MM.1S (cell line): ENCODE measurements around the gene MYLK4.

Source experiments
- DNase-seq: peaks from one replicate; pipeline ENCODE4 v3.0.0-alpha.2; 2015
- H2AFZ ChIP-seq: fragments of 300-600 bp; sonication (generic); 2 replicates; pipeline ENCODE4 v1.6.0; 2016; ENCODE audit warnings: antibody characterized with exemption, low read length
- H3F3A ChIP-seq: fragments of 300-600 bp; sonication (generic); 2 replicates; pipeline ENCODE4 v1.6.1; 2016; ENCODE audit warnings: mild to moderate bottlenecking, antibody characterized with exemption, low read length, moderate library complexity, mixed read lengths; ENCODE audit not compliant: insufficient read depth
- H3K27ac ChIP-seq: fragments of 300-600 bp; sonication (generic); 2 replicates; pipeline ENCODE4 v1.5.1; 2016; ENCODE audit warnings: mild to moderate bottlenecking, low read length
- H3K27me3 ChIP-seq: fragments of 300-600 bp; sonication (generic); replicated peaks from 2 replicates; pipeline ENCODE4 v1.6.0; 2016; ENCODE audit warnings: low read length; ENCODE audit not compliant: insufficient read depth
- H3K36me3 ChIP-seq: fragments of 300-600 bp; sonication (generic); replicated peaks from 2 replicates; pipeline ENCODE4 v1.6.1; 2016; ENCODE audit warnings: mild to moderate bottlenecking, low read length, mixed read lengths; ENCODE audit not compliant: insufficient read depth
- H3K4me1 ChIP-seq: fragments of 300-600 bp; sonication (generic); 2 replicates; pipeline ENCODE4 v1.6.1; 2016; ENCODE audit warnings: low read length, mixed read lengths
- H3K4me2 ChIP-seq: fragments of 300-600 bp; sonication (generic); 2 replicates; pipeline ENCODE4 v1.6.0; 2016; ENCODE audit warnings: low read depth, low read length
- H3K4me3 ChIP-seq: fragments of 300-600 bp; sonication (generic); 2 replicates; pipeline ENCODE4 v1.5.1; 2016; ENCODE audit warnings: low read length, mixed read lengths
- H3K79me2 ChIP-seq: fragments of 300-600 bp; sonication (generic); 2 replicates; pipeline ENCODE4 v1.6.1; 2016; ENCODE audit warnings: mixed run types, low read length, mixed read lengths
- H3K9ac ChIP-seq: fragments of 300-600 bp; sonication (generic); 2 replicates; pipeline ENCODE4 v1.6.1; 2016; ENCODE audit warnings: low read length, mixed read lengths
- H3K9me2 ChIP-seq: fragments of 300-600 bp; sonication (generic); replicated peaks from 2 replicates; pipeline ENCODE4 v1.6.1; 2016; ENCODE audit warnings: mild to moderate bottlenecking, low read length, mixed read lengths; ENCODE audit not compliant: insufficient read depth
- H3K9me3 ChIP-seq: fragments of 300-600 bp; sonication (generic); replicated peaks from 2 replicates; pipeline ENCODE4 v1.6.1; 2016; ENCODE audit warnings: mild to moderate bottlenecking, low read length, mixed read lengths; ENCODE audit not compliant: insufficient read depth
- H4K20me1 ChIP-seq: fragments of 300-600 bp; sonication (generic); 2 replicates; pipeline ENCODE4 v1.6.1; 2016; ENCODE audit warnings: mild to moderate bottlenecking, low read length, moderate library complexity, mixed read lengths; ENCODE audit not compliant: insufficient read depth
- EZH2 ChIP-seq: fragments of 300-600 bp; sonication (generic); optimal IDR thresholded peaks from 2 replicates; pipeline ENCODE3; 2017; ENCODE audit warnings: low read depth, mild to moderate bottlenecking, antibody characterized with exemption, low read length, mixed read lengths
- EZH2phosphoT487 ChIP-seq: fragments of 300-600 bp; sonication (generic); IDR thresholded peaks from 2 replicates; pipeline ENCODE4 v1.6.1; 2018; ENCODE audit warnings: antibody characterized with exemption, low read length
- TF ChIP-seq, protein P1 (sequence below): fragments of 300-600 bp; sonication (generic); IDR thresholded peaks from 2 replicates; pipeline ENCODE4 v1.5.1; 2016; ENCODE audit warnings: antibody characterized with exemption, low read length, mixed read lengths

The MYLK4 gene

DNA sequence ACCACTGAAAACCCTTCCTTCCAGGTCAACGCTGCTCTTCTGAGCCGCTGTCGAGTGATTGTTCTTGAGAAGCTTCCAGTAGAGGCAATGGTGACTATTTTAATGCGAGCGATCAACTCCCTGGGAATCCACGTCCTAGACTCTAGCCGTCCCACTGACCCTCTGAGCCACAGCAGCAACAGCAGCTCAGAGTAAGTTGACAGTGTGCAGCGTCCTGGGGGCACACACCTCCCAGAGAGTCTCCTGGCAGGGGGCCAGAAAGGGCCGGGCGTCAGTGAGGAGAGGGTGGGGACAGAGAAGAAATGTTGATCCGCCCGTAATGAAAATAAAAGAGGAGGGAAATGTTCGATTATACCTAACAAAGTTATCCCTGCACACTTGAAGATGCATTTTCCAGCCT is 19.4 kb upstream of the MYLK4 start:
- H3K9me3 ChIP-seq: no peaks in the 10 kb centered on the region
- no peak overlapping the region for H3K4me2 ChIP-seq
- H3K9ac ChIP-seq: no peak overlapping the region
- H2AFZ ChIP-seq: no peak overlapping the region
- H3K27ac ChIP-seq: no peak overlapping the region
- DNase-seq: no peak
- H3K9me2 ChIP-seq: no peaks in the 10 kb centered on the region
- H4K20me1 ChIP-seq: peaks cover 6% of the 10 kb centered on the region; the same call in 1 of the 2 replicates
- peaks cover 21% of the 10 kb centered on the region for H3K4me1 ChIP-seq
- no peak overlapping the region for H3K4me3 ChIP-seq
- H3K27me3 ChIP-seq: no peaks in the 10 kb centered on the region
- TF ChIP-seq, protein P1, sequence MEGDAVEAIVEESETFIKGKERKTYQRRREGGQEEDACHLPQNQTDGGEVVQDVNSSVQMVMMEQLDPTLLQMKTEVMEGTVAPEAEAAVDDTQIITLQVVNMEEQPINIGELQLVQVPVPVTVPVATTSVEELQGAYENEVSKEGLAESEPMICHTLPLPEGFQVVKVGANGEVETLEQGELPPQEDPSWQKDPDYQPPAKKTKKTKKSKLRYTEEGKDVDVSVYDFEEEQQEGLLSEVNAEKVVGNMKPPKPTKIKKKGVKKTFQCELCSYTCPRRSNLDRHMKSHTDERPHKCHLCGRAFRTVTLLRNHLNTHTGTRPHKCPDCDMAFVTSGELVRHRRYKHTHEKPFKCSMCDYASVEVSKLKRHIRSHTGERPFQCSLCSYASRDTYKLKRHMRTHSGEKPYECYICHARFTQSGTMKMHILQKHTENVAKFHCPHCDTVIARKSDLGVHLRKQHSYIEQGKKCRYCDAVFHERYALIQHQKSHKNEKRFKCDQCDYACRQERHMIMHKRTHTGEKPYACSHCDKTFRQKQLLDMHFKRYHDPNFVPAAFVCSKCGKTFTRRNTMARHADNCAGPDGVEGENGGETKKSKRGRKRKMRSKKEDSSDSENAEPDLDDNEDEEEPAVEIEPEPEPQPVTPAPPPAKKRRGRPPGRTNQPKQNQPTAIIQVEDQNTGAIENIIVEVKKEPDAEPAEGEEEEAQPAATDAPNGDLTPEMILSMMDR: no peak
- H3F3A ChIP-seq: no peaks in the 10 kb centered on the region
- H3K79me2 ChIP-seq: peaks cover 90% of the 10 kb centered on the region
- peaks cover 4% of the 10 kb centered on the region for H3K36me3 ChIP-seq

DNA sequence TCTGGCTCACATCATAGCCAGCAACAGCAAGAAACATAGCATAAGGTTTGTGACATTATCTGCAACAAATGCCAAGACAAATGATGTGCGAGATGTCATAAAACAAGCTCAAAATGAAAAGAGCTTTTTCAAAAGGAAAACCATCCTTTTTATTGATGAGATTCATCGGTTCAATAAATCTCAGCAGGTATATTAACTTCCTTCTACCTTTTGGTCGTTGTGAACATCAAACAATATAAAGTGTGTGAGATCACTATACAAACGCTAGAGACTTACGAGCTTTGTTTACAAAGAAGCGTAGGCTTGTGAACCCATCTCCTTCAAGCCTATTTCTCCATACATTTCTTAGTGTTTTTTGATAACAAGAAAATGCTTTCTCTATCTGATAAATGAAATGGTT is 18.0 kb upstream of the MYLK4 start:
- TF ChIP-seq EZH2phosphoT487 (no peak), EZH2 (no peak)
- TF ChIP-seq, protein P1: no peak

DNA sequence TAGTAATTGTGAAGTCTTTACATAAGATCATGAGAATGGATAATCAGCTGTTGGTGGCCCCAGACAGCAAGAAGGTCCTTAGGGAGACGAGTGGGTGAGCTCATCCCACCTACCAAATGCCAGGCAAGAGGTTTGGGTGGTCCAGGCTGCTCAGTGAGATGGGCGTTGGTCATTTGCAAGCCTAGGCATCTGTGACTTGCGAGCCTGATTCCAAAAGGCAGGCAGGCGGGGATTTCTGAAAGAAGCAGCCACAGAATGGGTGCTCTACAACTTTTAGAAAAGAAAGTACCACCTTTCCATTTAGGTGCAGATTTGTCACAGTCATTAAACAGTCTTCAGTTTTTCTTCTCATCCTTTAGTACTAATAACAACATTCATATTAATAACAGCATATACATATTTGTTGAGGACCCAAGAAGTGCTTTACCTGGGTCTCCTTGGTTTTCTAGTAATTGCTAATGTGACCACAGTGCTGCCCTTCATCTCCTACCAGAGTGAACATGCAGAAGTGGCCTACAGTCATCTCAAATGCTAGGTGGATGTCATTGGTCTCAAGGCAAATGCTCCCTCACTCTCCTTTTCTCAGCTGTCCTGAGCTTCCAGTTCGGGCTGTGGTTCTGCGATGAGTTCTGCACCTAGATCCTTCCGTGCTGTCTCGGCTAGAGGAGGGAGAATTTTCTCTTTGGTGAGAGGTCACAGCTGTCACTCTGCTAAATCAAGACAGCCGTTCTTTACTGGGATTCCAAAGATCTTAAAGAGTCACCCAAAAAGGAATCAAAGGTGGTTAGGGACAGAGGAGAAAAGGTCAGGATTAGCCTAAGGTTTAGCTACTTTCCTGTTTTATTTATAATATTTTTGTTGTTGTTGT is 17.2 kb upstream of the MYLK4 start:
- Histone ChIP-seq H3K27ac (no peak overlapping the region), H3K4me2 (peak overlapping the region; percentile 60), H3F3A (peaks cover 8% of the 10 kb centered on the region), H4K20me1 (peaks cover 6% of the 10 kb centered on the region; the same call in 1 of the 2 replicates), H2AFZ (no peak overlapping the region), H3K4me1 (peaks cover 25% of the 10 kb centered on the region), H3K79me2 (peaks cover 69% of the 10 kb centered on the region), H3K9me3 (no peaks in the 10 kb centered on the region), H3K4me3 (peak overlapping the region; percentile 24; the same call in 1 of the 2 replicates), H3K27me3 (no peaks in the 10 kb centered on the region), H3K9ac (no peak overlapping the region), H3K9me2 (no peaks in the 10 kb centered on the region), H3K36me3 (peaks cover 4% of the 10 kb centered on the region; the same call in 1 of the 2 replicates)
- TF ChIP-seq, protein P1: no peak
- no peak for TF ChIP-seq EZH2phosphoT487
- TF ChIP-seq EZH2: no peak
- no peak for DNase-seq

More for the DNA sequence above, 18.0 kb upstream of the MYLK4 start:
- H3K4me2 ChIP-seq: peak overlapping the region; percentile 60; the same call in 1 of the 2 replicates
- no peak overlapping the region for H3K4me3 ChIP-seq
- no peak overlapping the region for H2AFZ ChIP-seq
- H3K27me3 ChIP-seq: no peaks in the 10 kb centered on the region
- no peak overlapping the region for H3K27ac ChIP-seq
- no peak for DNase-seq
- peaks cover 8% of the 10 kb centered on the region for H3F3A ChIP-seq
- H3K9me2 ChIP-seq: no peaks in the 10 kb centered on the region
- peaks cover 25% of the 10 kb centered on the region for H3K4me1 ChIP-seq
- no peak overlapping the region for H3K9ac ChIP-seq
- H3K9me3 ChIP-seq: no peaks in the 10 kb centered on the region
- H3K79me2 ChIP-seq: peaks cover 77% of the 10 kb centered on the region
- H3K36me3 ChIP-seq: peaks cover 4% of the 10 kb centered on the region
- H4K20me1 ChIP-seq: peaks cover 6% of the 10 kb centered on the region; the same call in 1 of the 2 replicates
